ENCODE measurements around the gene PDSS2.

- TF ChIP-seq, protein P1, sequence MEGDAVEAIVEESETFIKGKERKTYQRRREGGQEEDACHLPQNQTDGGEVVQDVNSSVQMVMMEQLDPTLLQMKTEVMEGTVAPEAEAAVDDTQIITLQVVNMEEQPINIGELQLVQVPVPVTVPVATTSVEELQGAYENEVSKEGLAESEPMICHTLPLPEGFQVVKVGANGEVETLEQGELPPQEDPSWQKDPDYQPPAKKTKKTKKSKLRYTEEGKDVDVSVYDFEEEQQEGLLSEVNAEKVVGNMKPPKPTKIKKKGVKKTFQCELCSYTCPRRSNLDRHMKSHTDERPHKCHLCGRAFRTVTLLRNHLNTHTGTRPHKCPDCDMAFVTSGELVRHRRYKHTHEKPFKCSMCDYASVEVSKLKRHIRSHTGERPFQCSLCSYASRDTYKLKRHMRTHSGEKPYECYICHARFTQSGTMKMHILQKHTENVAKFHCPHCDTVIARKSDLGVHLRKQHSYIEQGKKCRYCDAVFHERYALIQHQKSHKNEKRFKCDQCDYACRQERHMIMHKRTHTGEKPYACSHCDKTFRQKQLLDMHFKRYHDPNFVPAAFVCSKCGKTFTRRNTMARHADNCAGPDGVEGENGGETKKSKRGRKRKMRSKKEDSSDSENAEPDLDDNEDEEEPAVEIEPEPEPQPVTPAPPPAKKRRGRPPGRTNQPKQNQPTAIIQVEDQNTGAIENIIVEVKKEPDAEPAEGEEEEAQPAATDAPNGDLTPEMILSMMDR (conservative IDR thresholded peaks at IDR 0.05) = no peak
- TF ChIP-seq EZH2 (IDR thresholded peaks at IDR 0.05; ENCODE audit: low read depth) = no peak
These were observed 103.7 kb downstream of the PDSS2 start for GRCh38 chr6:107355659-107356058.
